SKM-1 treated with dmso at 0.1 percent for 144 hours (cell line): ENCODE measurements around the gene TMEM250.
"Not testable (repeated sequence)": the region's sequence is repeated elsewhere in the genome, so short reads cannot be mapped to it uniquely, and the experiment has no call there.

Experiments
- DNase-seq: peaks from one replicate; lab custom pipeline; 2025; ENCODE audit not compliant: unreplicated experiment; lab: John Stamatoyannopoulos, UW

TMEM250 gene, protein sequence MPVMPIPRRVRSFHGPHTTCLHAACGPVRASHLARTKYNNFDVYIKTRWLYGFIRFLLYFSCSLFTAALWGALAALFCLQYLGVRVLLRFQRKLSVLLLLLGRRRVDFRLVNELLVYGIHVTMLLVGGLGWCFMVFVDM

DNA sequence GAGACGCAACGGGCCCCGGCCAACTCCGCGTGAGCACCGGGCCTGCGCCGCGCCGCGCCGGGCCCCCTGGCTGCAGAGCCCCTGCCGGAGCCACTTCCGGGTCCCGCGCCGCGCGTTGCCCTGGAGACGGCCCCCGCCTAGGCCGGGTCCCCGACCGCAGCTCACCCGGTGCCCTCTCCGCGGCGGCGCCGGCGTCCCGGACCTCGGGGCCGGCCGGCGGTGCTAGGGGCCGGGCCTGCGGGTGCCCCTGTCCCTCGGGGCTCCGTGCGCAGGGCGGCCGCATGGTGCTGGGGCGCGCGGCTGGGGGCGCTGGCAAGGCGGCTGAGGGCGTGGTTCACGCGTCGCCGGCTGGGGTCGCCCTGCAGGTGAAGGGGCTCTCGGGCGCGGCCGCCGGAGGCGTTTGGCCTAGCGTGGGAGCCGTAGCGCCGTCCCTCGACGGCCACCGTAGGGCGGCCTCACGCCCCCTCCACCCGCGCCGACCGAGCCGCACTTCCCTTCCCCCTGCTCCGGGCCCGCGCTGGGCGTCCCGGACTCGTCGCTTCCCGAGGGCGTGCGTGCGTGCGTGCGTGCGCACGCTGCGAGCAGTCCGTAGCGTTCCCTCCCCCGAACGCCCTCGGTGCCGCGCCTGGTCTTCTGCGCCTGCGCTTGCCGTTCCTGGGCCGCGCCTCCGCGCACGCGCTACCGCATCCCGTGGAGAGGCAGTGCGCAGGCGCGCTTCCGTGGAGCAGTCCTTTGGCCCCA, at the start of gene TMEM250:
TSS of gene TMEM250 (minus strand) at position 556 of the 741 bp plus-strand sequence. CDS start 1,975 bp downstream, outside the sequence.
- peak; percentile 95 for DNase-seq

DNA sequence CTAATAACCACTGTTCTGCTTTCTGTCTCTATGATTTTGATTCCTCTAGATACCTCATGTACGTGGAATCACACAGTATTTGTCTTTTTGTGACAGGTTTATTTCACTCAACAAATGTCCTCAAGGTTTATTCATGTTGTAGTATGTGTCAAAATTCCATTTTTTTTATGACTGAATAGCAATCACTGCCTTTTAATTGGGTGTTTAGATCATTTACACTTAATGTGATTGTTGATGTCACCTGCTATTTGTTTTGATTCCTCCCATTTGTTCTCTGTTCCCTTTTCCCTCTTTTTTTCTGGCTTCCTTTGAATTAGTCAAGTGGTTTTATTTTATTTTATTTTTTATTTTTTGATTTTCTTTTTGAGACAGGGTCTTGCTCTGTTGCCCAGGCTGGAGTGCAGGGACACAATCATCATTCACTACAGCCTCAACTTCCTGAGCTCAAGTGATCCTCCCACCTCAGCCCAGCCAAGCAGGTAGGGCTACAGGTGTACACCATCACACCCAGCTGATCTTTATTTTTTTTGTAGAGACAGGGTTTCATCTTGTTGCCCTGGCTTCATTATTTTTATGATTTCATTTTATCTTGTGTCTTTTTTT, 44.7 kb upstream of the TMEM250 start:
- DNase-seq: no peak

DNA sequence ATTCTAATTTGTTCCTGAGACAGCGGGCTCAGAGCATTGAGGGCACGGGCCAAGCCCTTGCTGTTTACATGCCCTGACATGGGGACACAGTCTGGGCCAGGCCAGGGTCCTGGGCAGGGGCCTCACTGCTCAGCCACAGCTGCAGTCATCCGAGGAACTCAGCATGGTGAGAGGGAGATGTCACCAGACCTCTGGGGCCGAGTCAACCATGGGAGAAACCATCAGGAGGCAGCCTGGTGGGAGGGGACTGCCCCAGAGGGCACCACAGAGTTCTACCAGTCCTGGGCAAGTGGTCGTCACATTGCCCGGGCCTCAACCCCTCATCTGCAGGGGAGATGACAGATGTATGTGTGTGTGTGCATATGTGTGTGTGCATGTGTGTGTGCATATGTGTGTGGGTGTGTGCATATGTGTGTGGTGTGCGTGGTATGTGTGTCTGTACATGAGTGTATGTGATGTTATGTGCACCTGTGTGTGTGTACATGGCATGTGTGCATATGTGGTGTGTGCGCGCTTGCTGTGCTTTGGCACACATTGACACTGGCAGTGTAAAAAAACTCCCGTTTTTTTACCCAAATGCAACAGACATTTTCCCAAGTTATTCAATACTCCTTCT, 42.4 kb upstream of the TMEM250 start:
- no peak for DNase-seq

DNA sequence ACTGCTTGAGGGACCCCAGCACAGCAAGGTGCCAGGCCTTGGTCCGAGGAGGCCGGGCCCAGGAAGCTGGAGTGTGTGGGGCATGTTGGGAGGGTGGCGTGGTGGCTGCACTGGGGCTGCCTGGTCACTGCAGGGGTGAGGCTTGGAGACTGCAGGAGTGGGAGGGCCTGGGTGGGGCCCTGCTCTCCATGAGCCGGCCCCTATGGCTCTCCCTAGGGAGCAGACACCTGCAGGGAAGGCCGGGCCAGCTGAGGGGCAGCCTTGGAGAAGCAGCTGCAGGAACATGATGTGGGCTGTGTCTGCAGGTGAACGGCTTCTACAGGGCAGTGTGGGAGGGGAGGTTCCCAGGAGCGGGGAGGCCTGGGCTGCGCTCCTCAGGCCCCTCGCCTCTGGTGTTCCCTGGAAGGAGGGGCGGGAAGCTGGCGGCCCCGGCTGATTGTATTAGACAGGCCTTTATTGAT, 41.7 kb upstream of the TMEM250 start:
- no peak for DNase-seq

DNA sequence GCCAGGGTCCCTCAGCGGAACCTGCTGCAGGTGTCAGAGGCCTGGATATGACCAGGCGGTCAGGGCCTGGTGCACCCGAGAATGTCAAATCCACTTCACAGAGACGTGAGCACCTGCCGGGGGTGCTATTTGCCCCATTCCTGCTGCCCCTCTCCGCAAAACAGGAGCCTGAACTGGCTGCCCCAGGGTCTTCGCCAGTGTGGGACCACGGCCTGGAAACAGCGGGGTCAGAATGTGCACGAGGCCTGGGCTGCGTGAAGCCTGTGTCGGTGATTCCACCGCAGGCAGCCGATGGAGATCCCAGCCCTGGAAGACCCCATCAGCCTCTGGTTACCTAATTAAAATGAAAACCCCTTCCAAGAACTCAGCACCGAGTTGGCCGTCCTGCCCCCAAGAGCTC, 41.2 kb upstream of the TMEM250 start:
- DNase-seq: no peak

DNA sequence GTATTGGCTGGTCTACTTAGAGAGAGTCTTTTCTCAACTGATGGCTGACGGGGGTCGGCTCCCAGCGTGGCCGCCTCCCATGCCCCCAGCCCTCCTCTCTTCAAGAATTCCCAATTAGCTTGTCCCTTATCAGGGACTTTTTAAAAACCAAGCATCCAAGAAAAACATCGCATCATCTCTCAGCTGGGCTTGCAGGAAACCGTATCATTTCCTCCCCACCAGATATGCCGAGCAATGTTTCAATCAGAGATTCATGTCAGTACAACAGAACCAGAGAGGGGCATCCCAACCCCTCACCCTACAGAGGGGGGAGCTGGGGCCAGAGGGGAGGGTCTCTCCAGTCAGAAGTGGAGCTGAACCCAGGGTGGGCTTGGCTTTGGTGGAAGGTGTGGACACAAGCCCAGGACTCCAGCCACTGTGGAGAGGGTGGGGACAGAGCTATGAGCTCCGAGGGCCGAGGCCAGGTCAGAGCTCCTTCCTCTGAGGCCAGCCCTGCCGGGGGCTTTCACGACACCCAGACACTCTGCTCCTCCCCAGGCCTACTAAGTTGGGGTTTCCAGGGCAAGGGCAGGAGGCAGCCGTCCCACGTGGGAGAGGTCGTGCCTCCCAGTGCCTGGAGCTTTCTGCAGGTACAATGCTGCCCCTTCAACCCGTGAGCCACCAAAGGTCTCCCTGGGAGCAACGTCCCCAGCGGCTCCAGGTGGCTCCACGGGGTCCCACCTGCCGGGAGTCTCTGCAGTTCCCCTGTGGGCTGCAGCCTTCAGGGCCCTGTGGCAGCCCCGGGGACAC, 39.0 kb upstream of the TMEM250 start:
- no peak for DNase-seq

DNA sequence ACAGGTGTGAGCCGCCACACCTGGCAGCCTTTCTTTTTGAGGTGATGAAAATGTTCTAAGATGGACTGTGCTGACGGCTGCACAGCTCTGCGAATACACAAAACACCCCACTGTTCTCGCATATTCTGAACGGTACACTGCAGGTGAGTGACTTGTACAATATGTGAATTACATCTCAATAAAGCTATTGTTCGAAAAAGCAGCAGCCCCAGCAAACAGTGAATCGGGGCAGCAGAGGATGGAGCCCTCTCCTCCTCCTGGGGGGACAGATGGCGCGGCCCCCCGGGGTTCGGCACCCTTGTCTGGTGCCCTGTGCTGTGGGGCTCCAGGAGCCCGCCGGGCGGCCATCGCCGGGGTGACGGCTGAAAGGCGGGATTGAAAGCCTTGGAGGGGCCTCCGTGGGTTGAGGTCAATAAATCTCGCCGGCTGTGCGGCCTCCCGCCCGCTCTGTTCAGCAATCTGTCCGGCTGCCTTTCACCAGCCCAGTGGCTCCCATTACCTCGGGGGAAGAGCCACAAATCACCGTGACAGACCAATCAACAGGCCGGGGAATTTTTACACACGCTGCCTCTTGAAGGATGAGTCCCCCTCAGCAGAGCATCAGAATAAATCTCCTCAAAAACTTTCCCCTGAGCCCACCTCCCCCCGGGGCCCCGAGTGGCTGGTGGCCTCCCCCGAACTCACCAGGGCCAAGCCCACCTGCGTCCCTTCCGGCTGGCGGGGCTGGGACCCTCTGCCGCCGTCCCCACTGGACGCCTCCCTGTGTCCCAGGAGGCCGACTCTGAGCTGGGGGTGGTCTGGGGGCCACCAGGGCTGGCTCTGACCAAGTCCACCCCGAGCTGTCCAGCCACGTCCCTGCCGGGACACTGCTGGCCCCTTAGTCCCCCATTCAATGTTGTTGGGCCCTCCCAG, 37.8 kb upstream of the TMEM250 start:
- DNase-seq: no peak

DNA sequence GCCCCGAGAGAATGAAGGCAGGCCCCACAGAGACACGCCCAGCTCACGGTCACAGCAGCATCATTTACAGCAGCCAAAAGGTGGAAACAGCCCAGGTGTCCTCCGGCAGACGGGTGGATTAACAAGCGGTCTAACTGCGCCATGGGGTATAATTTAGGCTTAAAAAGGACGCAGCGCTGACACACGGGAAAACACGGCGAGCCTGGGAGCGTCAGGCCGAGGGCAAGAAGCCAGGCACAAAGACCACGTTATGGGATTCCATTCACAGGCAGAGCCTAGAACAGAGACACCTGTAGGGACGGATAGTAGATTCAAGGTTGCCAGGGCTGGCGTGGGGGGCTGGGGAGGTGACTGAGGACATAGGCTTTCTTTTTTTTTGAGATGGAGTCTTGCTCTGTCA, 36.9 kb upstream of the TMEM250 start:
- DNase-seq: no peak

DNA sequence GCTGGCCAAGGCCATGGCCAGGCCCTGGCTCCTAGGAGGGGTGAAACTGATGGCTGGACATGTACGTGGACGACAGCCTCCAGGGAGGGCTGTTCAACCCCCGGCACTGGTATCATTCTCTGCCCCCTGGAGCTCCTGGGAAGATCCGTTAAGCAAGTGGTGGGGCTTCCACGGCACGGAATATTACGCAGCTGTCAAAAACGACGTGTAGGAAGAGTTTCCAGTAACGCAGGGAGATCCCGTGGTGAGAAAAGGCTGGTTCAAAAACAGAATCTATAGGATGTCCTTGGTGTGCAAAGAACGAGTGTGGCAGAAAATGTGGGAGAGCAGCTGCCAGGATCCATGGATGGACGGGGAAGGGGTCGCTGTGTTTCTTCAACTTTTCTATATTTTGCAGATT, 36.3 kb upstream of the TMEM250 start:
- no peak for DNase-seq

DNA sequence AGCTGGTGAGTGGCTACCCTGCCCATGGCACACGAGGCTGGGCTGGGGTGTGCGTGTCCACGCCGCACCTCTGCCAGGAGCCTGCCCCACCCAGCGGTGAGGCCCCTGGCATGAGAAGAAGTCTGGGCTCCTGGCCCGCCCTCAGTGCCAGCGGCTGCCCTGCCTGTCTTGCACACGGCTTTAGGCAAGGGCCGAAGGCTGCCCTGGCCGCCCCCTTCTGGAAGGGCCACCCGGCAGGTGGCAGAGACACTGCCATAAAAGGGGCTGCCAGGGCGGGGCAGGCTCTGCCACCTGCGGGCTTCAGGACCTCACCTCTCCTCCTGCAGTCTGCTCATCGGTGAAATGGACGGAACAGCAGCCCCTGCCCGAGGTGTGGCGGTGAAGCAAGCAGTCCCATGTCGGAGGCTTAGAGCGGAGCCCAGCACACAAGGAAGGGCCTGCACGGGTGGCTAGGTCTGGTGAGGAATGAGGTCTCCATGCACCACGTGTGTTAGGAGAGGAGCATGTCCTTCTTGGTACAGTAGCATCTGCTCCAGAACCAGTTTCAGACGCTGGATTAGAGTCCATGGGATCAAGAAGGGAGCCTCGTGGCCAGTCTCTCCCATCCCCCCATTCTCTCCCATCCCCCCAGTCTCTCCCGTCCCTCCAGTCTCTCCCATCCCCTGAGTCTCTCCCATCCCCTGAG, 34.8 kb upstream of the TMEM250 start:
- DNase-seq: no peak

DNA sequence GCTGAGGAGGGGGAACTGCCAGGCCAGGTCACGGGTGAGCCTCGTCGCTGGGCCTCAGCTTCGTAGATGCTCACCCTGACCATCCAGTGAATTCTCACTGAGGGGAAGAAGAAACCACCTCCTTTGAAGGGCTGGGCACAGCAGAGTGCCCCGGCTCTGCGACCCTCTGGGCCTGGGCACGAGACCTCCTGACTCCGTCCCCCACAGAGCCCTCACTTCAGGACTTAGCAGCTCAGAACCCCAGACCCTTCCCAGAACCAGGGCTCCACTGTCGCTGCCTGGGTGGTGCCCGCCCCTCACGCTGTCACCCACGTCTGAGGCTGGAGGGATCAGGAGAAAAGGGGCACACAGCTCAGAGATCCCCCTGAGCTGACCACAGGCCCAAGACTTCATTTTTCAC, 34.3 kb upstream of the TMEM250 start:
- DNase-seq: no peak

DNA sequence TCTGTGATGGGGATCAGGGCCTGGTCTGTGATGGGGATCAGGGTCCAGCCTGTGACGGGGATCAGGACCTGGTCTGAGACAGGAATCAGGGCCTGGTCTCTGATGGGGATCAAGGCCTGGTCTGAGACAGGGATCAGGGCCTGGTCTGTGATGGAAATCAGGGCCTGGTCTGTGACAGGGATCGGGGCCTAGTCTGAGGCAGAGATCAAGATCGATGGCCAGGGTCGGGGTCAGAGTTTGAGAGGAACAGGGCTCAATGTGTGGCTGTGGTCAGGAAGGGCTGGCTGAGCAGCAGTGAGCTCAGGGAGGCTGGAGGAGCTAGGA, 33.8 kb upstream of the TMEM250 start:
- DNase-seq: no peak

DNA sequence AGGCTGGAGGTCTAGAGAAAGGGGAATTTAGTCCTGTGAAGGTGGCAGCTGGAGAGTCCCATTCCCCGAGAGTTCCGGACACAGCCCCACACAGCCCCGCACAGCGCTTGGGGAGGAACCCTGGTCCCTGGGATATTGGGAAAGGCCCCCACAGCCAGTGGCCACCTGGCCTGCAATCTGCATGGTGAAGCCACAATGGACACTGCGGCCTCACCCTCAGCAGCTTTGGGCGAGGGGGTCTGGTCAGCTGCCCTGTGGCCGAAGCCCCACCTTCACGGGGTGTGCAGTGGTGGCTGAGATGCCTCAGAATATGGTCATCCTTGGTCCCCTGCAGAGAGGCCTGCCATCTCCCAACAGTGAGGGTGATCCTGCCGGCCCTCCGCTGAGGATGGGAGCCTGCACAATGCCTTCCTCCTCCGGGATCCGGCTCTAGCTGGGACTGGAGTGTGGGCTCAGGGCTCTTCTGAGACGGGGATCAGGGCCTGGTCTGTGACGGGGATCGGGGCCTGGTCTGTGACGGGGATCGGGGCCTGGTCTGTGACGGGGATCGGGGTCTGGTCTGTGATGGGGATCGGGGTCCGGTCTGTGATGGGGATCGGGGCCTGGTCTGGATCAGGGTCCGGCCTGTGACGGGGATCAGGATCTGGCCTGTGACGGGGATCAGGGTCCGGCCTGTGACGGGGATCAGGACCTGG, 33.3 kb upstream of the TMEM250 start:
- DNase-seq: no peak

DNA sequence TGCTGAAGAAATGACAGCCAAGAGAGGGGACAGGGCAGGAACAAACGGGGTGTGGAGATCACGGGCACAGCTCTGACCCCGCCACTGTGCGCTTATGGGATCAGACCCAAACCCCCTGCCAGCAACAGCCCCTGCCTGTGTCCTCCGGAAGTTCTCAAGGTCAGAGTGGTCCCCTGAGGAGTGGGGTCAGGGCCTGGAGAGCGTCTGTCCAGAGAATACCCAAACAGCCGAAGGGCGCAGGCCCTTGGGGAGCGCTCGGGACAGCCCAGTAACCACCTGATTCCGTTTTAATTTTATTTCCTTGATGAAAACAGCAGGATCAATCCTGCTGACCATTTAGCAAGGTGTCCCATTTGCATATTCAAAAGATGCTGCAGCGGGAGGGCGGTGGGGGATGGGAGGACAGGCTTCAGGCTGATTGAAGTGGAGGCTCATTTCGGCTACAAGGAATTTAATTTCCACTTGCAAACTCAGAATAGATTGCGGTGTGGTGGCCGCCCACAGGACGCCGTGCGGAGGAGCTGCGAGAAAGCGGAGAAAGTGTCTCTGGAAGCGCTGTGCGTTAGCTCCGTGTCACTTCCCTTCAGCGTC, 32.6 kb upstream of the TMEM250 start:
- no peak for DNase-seq

DNA sequence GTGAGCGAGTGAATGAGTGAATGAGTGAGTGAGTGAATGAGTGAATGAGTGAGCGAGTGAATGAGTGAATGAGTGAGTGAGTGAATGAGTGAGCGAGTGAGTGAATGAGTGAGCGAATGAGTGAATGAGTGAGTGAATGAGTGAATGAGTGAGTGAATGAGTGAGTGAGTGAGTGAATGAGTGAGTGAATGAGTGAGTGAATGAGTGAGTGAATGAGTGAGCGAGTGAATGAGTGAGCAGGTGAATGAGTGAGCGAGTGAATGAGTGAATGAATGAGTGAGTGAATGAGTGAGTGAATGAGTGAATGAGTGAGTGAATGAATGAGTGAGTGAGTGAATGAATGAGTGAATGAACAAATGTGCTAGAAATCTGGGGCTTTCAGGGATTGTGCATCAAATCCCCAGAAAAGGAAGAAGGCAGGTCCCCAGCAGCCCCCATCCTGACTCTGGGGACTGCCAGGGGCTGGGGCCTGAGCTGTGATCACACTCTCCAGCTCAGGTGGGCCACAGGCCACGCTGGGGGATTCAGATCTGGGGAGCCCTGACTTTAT, 32.1 kb upstream of the TMEM250 start:
- DNase-seq: not testable (repeated sequence)

DNA sequence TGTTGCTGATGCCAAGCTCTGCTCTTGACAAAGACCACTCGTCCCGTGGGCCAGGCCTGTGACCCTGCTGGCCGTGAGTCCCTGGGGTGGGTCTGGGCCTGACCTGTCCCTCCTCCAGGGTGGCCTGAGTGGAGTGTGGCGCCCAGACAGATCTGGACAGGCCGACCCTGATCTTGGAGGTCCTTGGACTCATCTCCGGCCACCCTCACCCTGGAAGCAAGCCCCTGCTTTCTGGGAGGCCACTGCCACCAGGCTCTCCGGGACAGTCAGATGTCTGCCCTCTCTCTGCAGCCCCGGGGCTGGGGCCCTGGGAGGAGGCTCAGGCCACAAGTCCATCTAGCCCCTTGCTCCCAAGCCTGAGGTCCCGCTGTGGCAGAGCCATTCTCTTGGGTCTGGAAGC, 31.2 kb upstream of the TMEM250 start:
- DNase-seq: no peak

DNA sequence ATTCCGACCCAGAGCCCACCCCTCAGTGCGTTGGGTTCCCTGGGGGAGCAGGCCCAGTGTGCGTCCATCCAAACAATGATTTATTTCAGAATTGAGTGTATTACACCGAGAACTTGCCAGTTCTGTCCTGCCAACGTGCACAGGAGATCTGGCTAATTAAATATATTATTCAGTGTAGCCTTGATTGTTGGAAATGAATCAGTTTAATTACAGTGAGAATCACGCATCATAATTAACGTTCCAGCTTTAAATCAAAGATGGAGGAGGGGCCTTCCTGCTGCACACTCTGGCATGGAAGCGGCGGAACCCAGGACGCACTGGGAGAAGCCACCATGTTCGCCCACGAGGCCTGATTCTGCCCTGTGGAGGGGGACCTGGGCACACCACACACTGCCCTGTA, 30.7 kb upstream of the TMEM250 start:
- no peak for DNase-seq

DNA sequence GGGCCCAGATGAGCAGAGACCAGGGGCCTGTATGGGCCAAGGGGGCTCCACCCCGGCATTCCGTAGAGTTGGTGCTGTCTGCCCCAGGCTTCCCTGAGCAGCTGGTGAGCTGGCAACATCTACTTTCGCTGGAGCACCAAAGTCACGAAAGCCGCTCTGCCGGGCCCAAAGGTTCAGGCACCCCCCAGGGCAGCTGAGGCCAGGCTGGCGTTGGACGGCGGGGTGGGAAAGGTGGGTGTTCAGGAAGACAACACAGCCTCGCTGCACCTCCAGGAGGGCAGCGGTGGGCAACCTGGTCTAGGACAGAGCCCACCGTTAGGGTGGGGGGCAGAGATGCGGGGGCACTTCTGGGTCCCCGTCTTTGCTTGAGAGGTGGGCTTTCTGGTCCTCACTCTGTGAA, 30.1 kb upstream of the TMEM250 start:
- DNase-seq: no peak
